Psoas muscle (tissue), 8 donors: ENCODE data around the gene APOF. TPM values are rescaled to one million over a fixed set of nuclear protein-coding genes. Genes with fewer than 3 reads are reported as not detected.
"Not testable (repeated sequence)": the region's sequence is repeated elsewhere in the genome, so short reads cannot be mapped to it uniquely, and the experiment has no call there.

Experiments
- ATAC-seq, 4 donors: fragments of 200-7000 bp; cut with Tn5 transposase; one replicate each; pipeline ENCODE4 v1.9.1; 2020; ENCODE audit warnings: moderate library complexity in 3 of 4, mild to moderate bottlenecking in 2 of 4
- DNase-seq, 2 donors: peaks; one replicate each; pipeline ENCODE4 v3.0.0-alpha.2; 2020
- H3K27ac ChIP-seq: fragments of 200-600 bp; one replicate; pipeline ENCODE4 v1.8.0; 2022
- H3K27me3 ChIP-seq, 3 donors: fragments of 200-600 bp in 1 of 3; one replicate each; pipeline versions ENCODE4 v1.6.1 to v1.8.0; 2013 to 2022; ENCODE audit warnings: low read length in 2 of 3, mild to moderate bottlenecking in 2 of 3, moderate library complexity in 1 of 3; ENCODE audit not compliant: insufficient read depth in 3 of 3
- H3K36me3 ChIP-seq, 2 donors: fragments of 200-600 bp in 1 of 2; one replicate each; pipeline versions ENCODE4 v1.6.1 to v1.8.0; 2013 to 2022; ENCODE audit warnings: low read depth in 1 of 2, mild to moderate bottlenecking in 1 of 2, moderate library complexity in 1 of 2; ENCODE audit not compliant: insufficient read depth in 1 of 2
- H3K4me1 ChIP-seq: fragments of 200-600 bp; one replicate; pipeline ENCODE4 v1.8.0; 2022
- H3K4me3 ChIP-seq: fragments of 200-600 bp; one replicate; pipeline ENCODE4 v1.8.0; 2022; ENCODE audit warnings: mild to moderate bottlenecking
- H3K9me3 ChIP-seq: fragments of 200-600 bp; one replicate; pipeline ENCODE4 v1.8.0; 2022
- WGBS, 3 donors: extraction: QIAGEN DNeasy Blood & Tissue Kit; methylation state at CpG; one replicate each; pipeline versions ENCODE4 v1.1.6 to v1.1.7; 2013; 5-methylcytosine and 5-hydroxymethylcytosine counted together
- intact Hi-C, 2 donors: fragments of 100-400 bp; cut with DNase I; formaldehyde crosslinking; loops; one replicate each; pipeline versions ENCODE4 v1.11.0 to v1.14.2; 2022
- polyA plus RNA-seq, 3 donors: library from polyadenylated mRNA; stranded (reverse); fragments of 200-250 nt; gene quantifications; one replicate each; pipeline ENCODE4 v1.2.3, GENCODE V29; 2013
- total RNA-seq, 4 donors: library from RNA; stranded (reverse); fragmentation: NEBNext Ultra II Directional in 2 of 4; extraction: Animal tissue kit (Norgen Biotek cat#: 25700) in 2 of 4; gene quantifications; one replicate each; pipeline versions ENCODE4 v1.2.1 to v1.2.4, GENCODE V29; 2021 to 2023
- TF ChIP-seq, protein P1 (sequence below): fragments of 200-600 bp; IDR thresholded peaks from one replicate; pipeline ENCODE4 v1.8.0; 2022; ENCODE audit warnings: antibody characterized with exemption
- donor health status: healthy with polysubstance abuse.
- donor health status: DM: no; HTN: no; CAD: no; lungs with moderate emphysema.
- donor health status: Bipolar disorder and iron deficiency.
- donor health status: healthy.
- donor health status: DM: yes; HTN: yes; CAD: no.
- donor health status: DM: no; HTN: no; CAD: no.
- donor health status: DM: no; HTN: no; CAD: no.
- donor health status: DM: yes; HTN: yes; CAD: no.

The APOF gene
- total and polyA plus RNA-seq, 7 donors: not detected

DNA sequence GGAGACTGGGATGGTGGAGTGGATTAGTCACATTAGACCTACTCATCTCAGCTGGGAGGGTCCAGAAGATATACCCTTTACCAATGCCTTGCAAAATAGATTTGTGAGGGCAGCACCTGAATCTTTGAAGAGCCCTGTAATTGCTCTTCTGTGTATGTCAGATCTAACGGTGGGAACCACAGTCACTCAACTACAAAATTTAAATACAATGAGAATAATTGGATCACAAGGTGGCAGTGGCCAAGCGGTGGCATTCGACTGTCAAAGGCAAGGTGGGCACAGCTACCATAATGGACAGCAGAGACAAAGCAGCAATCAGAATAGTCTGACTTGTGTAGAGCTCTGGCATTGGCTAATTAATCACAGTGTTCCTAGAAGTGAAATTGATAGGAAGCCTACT, 36.8 kb upstream of the APOF start:
- DNase-seq, intact Hi-C loops, H3K4me3 ChIP-seq, H3K27ac ChIP-seq, H3K9me3 ChIP-seq, H3K36me3 ChIP-seq, H3K27me3 ChIP-seq, ATAC-seq, H3K4me1 ChIP-seq: not testable (repeated sequence)
- 87 to 96% (median 89%) methylated on average over 3 of the region's 3 CpGs for WGBS, 3 donors

DNA sequence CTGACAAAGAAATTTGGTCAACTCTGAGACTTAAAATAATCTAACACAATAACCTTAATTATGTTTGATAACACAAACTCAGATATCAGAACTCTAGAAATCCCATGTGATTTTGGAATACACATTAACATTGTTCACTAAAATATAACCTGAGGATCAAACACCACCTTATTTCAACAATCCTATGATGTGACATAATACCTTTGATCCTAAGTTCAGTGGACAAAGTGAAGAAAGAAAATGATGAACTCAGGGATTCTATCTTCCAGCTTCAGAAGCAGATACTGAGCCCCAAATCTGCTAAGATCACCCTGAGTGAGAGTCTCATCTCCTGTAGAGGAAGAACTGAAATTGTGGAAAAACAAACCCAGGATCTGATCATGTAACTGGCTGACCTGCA, 35.7 kb upstream of the APOF start:
- DNase-seq (no peak), ATAC-seq (no peak)
- Histone ChIP-seq H3K27me3 (no peaks in the 10 kb centered on the region), H3K4me1 (no peaks in the 10 kb centered on the region), H3K9me3 (peaks cover 9% of the 10 kb centered on the region), H3K4me3 (no peak overlapping the region), H3K36me3 (no peaks in the 10 kb centered on the region), H3K27ac (no peak overlapping the region)
- TF ChIP-seq, protein P1, sequence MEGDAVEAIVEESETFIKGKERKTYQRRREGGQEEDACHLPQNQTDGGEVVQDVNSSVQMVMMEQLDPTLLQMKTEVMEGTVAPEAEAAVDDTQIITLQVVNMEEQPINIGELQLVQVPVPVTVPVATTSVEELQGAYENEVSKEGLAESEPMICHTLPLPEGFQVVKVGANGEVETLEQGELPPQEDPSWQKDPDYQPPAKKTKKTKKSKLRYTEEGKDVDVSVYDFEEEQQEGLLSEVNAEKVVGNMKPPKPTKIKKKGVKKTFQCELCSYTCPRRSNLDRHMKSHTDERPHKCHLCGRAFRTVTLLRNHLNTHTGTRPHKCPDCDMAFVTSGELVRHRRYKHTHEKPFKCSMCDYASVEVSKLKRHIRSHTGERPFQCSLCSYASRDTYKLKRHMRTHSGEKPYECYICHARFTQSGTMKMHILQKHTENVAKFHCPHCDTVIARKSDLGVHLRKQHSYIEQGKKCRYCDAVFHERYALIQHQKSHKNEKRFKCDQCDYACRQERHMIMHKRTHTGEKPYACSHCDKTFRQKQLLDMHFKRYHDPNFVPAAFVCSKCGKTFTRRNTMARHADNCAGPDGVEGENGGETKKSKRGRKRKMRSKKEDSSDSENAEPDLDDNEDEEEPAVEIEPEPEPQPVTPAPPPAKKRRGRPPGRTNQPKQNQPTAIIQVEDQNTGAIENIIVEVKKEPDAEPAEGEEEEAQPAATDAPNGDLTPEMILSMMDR: no peak
- intact Hi-C loops: no loop called here

DNA sequence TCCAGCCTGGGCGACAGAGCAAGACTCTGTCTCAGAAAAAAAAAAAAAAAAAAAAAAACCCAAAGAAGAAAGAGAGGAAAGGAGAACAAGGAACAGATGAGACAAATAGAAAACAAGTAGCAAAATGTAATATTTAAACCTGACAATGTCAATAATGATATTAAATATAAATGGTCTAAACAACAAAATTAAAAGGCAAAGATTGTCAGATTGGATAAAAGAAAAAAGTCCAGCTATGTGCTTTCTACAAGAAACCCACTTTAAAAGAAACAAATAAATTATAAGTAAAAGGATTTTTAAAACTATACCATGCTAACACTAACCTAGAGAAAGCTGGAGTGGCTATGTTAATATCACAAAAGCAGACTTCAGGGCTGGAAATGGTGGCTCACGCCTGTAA, 29.7 kb upstream of the APOF start:
- ATAC-seq (no peak), DNase-seq (no peak)
- Histone ChIP-seq H3K36me3 (no peaks in the 10 kb centered on the region), H3K9me3 (no peaks in the 10 kb centered on the region), H3K27ac (no peak overlapping the region), H3K4me1 (no peaks in the 10 kb centered on the region), H3K27me3 (no peaks in the 10 kb centered on the region), H3K4me3 (no peak overlapping the region)
- 83 to 99% (median 93%) methylated on average over 2 of the region's 2 CpGs for WGBS, 3 donors
- TF ChIP-seq, protein P1: no peak
- intact Hi-C loops: no loop called here

DNA sequence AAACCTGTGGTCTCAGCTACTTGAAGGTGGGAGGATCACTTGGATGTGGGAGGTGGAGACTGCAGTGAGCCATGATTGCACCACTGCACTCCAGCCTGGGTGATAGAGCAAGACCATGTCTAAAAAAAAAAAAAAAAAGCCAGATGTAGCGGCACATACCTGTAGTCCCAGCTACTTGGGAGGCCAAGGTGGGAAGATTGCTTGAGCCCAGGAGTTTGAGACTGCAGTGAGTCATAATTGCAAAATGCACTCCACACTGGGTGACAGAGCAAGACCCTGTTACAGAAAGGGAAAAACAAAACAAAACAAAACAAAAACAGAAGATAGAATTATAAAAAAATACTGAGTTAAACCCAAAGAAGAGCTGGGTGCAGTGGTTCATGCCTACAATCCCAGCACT, 29.1 kb upstream of the APOF start:
- Histone ChIP-seq H3K4me3 (no peak overlapping the region), H3K4me1 (no peaks in the 10 kb centered on the region), H3K9me3 (no peaks in the 10 kb centered on the region), H3K27me3 (no peaks in the 10 kb centered on the region), H3K36me3 (no peaks in the 10 kb centered on the region), H3K27ac (no peak overlapping the region)
- 88 to 100% (median 92%) methylated on average over 1 of the region's 1 CpG for WGBS, 3 donors
- intact Hi-C loops: no loop called here
- ATAC-seq: no peak
- no peak for DNase-seq
- TF ChIP-seq, protein P1: no peak

DNA sequence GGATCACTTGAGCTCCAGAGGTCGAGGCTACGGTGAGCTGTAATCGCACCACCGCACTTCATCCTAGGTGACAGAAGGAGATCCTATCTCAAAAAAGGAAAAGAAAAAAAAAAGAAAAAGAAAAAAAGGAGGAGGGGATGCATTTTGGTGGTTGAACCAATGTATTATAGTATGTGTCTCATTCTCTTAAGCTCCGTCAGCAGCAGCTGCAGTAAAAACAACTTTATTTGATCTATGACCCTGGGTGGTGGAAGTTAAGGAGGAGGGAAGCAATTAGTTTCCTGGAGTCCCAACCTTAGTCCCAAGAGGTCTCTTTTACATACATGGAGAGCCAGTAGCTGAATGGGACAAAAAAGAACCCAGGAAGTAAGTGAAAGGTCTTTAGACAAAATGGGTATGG, 26.8 kb upstream of the APOF start:
- intact Hi-C loops: no loop called here
- Histone ChIP-seq H3K27me3 (peaks cover 0 to 2% (median 0%) of the 10 kb centered on the region in 3 donors), H3K4me1 (no peaks in the 10 kb centered on the region), H3K36me3 (no peaks in the 10 kb centered on the region), H3K27ac (no peak overlapping the region), H3K9me3 (no peaks in the 10 kb centered on the region), H3K4me3 (no peak overlapping the region)
- TF ChIP-seq, protein P1: no peak
- DNase-seq: no peak
- 47 to 66% (median 58%) methylated on average over 5 of the region's 5 CpGs for WGBS, 3 donors
- ATAC-seq: no peak
